OCI-M2 (cell line): ENCODE data around the gene TUBD1.
"Not testable (repeated sequence)": the region's sequence is repeated elsewhere in the genome, so short reads cannot be mapped to it uniquely, and the experiment has no call there.

Experiments used
- DNase-seq: peaks from one replicate; lab custom pipeline; 2025; ENCODE audit not compliant: unreplicated experiment; lab: John Stamatoyannopoulos, UW

TUBD1 gene

DNA sequence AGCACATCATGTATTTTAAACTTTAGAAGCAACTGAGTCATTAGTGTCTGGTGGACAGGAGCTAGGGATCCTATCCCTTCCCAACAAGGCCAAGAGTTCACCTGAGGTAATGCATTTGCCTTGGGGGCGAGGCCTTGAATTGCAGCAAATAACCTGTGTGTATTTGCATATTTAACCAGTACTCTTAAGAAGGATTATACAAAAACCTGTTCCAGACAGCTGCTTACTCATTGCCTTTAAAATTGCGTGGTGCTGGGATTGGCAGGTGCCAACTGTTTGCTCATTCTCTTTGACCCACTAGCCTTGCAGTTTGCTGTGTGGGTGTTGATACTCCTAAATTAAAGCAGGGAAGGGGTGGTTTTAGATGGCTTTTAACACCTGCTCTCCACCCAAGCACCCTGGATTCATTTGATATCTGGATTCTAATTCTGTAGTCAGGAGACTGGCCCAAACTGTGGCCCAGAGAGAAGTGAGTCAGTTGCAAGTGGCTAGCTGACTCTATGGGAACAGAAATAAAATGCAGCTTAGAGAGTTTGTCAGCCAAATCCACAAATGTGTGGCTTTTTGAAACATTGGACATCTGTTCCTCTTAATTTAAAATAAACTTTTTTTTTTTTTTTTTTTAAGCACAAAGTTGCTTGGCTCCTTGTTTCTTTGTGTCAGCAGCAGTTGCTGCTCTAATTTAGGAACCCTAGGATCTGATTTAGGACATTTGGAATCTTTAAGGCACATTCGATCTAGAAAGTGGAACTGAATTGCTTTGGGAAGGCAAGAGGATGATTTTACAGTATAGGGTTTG is 46.9 kb downstream of the TUBD1 start:
- no peak for DNase-seq

DNA sequence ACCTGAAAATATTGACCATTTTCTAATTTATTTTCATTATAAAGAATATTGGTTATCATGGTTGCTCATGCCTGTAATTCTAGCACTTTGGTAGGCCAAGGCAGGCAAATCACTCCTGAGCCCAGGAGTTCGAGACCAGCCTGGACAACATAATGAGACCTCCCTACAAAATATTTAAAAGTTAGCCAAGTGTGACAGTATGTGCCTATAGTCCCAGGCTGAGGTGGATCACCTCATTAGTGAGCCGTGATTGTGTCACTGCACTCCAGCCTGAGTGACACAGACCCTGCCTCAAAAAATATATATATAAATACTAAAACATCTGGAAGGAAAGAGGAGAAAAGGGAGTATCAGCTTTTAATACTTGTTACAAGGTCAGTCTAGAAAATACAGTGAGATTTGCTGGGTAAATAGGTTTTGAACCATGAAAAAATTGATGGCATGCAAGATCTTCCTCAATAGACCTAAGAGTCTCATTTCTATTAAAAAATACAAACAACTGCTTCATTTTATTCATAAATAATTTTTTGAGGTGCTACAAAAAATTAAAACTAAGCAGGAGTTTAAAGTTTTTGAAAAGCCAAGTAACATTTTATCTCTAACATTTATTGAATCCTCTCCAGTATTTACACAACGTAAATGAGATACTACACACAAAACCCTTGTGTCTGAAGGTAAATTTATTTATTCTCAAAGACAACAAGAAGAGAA is 47.7 kb downstream of the TUBD1 start:
- DNase-seq = no peak

DNA sequence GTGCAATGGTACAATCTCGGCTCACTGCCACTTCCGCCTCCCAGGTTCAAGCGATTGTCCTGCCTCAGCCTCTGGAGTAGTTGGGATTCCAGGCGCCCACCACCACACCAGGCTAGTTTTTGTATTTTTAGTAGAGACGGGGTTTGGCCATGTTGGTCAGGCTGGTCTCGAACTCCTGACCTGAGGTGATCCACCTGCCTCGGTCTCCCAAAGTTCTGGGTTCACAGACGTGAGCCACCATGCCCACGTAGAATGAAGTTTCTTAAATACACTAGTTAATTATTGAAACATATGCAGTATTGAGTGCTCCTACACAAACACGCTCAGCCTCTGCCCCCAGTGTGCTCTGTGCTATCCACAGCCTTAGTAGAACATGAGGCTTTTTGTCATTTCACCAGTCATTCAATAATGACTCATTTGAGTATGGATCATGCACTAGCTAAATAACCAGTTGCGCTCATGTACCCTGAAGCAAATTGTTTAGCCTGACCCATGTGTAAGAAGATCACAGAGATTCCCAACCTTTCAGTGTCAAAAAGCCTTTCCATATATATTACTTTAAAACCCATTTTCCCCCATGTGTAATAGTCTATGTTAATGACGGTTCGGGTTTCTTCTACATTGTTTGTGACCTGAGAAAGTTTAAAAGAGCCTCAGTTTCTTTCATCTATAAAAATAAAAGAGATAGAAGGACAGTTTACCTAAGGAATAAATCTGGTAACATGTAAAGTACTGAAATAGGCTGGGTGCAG is 49.7 kb downstream of the TUBD1 start:
- DNase-seq = no peak

DNA sequence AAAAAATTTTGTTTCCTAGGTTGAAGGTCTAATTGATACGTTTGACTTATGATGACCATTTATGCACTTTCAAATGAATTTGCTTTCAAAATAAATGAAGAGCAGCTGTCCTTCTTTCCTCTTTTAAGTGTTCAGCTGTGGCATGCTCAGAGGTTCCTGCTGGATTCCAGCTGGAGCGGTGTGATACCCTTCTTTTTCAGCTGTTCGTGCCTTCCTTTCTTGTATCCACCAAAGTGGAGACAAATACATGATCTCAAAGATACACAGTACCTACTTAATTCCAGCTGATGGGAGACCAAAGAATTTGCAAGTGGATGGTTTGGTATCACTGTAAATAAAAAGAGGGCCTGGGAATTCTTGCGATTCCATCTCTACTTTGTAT is 50.9 kb downstream of the TUBD1 start:
- not testable (repeated sequence) for DNase-seq

DNA sequence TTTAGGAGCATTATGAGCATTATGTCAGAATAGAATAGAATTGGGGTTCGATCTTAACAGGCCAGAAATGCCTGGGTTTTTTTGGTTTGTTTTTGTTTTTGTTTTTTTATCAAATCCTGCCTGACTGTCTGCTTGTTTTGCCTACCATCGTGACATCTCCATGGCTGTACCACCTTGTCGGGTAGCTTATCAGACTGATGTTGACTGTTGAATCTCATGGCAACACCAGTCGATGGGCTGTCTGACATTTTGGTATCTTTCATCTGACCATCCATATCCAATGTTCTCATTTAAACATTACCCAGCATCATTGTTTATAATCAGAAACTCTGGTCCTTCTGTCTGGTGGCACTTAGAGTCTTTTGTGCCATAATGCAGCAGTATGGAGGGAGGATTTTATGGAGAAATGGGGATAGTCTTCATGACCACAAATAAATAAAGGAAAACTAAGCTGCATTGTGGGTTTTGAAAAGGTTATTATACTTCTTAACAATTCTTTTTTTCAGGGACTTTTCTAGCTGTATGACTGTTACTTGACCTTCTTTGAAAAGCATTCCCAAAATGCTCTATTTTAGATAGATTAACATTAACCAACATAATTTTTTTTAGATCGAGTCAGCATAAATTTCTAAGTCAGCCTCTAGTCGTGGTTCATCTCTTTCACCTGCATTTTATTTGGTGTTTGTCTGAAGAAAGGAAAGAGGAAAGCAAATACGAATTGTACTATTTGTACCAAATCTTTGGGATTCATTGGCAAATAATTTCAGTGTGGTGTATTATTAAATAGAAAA is 51.5 kb downstream of the TUBD1 start:
- DNase-seq = not testable (repeated sequence)

DNA sequence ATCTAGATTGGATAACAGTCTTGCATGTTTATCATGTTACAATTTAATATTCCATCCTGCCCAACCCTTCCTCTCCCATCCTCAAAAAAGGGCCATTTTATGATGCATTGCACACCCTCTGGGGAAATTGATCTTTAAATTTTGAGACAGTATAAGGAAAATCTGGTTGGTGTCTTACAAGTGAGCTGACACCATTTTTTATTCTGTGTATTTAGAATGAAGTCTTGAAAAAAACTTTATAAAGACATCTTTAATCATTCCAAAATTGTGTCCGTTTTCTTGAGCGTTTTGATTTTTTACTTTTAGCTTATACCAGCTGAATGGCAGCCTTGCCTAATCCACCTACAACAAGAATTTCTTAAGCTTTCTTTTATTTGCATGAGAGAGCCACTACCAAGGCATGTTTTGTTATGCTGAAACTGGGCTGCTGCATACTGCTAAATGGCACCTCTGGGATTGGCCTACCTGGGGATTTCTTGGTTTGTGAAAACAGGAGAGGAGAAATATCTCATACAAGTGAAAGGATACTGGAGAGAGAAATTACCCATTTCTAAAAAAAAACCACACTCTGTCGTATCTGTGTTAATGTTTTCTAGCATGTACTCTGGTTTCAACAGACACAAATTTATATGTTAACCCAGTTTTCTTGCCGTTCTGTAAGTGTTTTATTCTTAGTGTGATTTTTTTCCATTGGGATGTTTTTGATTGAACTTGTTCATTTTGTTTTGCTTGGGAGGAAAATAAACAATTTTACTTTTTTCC is 52.2 kb downstream of the TUBD1 start:
- DNase-seq = no peak

DNA sequence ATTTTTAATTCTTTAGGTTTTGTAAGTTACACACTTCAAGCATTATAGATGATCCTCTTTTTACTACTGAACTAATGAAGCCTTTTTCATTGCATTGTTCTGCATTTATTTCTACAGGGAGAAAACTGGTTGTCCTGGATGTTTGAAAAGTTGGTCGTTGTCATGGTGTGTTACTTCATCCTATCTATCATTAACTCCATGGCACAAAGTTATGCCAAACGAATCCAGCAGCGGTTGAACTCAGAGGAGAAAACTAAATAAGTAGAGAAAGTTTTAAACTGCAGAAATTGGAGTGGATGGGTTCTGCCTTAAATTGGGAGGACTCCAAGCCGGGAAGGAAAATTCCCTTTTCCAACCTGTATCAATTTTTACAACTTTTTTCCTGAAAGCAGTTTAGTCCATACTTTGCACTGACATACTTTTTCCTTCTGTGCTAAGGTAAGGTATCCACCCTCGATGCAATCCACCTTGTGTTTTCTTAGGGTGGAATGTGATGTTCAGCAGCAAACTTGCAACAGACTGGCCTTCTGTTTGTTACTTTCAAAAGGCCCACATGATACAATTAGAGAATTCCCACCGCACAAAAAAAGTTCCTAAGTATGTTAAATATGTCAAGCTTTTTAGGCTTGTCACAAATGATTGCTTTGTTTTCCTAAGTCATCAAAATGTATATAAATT is 53.0 kb downstream of the TUBD1 start:
- DNase-seq = no peak

DNA sequence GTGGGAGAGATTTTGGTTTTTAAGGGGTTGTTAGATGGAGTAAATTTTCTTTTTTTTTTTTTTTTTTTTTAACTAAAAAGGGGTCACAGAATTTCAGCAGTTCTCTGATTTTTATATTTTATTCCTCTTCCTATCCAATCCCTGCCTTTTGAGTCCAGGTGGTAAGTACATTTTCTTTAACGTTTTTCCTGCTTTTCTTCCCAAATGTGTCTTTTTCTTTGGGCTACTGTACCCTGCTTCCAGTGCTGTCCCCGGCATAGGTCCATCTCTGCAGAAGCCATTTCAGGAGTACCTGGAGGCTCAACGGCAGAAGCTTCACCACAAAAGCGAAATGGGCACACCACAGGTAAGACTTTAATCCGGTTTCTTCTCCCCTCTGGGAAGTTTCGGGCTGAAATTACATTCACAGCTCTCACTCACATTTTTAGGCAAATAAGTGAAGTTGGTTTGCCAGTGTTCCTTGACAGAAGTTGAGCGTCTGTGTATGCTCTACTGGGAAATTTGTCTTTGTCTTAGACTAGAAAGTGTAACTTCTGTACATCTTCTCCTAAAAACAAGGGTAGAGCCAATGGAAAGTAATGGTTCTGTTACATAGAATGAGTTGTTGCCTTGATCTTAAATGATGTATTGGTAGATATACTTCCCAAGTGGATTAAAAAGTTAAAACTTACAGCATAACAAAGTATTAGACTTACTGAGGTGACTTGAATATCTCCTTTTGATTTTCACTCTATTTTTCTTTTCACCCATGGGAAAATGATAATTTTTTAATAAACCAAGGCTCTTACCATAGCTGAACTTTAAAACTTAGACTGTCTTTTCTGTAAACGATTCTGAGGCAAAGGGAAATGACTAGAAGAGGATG is 54.5 kb downstream of the TUBD1 start:
- no peak for DNase-seq

DNA sequence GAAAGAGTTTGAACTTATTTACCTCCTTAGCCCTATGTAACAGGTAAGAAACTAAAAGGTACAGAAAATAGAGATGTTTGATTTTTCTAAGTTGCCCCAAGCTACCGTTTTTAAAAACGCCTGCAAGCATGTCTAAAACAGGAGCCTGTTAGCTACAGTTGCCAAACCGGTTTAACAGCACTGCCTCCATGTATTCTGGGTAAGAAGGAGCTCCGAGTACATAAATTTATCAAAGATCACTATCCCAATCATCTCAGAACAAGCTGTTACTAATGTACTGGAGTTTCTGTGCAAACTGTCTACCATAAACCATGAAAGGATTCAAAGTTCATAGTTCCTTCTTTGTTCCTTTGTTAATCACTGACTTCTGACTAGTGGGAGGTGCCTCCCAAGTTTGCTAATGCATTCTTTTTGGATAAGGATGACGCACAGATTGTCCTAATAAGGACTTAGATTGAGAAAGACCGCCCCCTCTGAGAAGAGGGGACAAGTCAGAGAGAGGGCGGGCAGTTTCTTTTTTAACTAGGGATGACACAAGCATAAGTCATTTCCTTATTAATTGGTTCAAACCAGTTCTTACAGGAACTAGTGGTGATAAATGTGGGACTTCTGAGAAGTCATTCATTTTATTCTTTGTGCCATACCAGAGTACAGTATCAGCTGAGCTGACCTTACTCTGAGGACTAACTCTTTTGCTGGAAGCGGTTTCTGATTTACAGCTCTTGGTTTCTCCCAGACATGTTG is 55.3 kb downstream of the TUBD1 start:
- peak; percentile 77 for DNase-seq

DNA sequence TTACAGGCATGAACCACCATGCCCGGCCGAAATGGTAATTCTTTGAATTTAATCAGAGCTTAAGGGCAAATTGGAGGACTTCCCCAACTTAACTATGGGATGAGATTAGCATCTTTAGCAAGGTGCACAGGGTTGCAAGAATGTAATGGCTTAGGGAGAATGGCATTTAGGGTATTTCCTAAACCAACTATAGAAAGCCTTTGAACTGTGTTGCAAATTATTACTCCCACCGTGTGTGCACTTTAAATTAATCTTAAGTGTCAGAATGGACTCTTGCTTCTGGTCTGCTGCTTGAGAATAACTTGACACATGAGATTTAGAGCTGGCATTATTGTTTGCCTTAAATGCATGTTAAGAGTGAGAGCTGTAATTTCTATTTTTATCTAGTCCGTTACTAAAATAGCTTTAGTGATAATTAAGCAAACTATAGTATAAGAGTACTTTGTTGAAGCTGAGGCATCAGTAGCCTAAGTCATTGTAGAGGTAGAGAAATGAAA is 59.8 kb downstream of the TUBD1 start:
- DNase-seq = no peak

DNA sequence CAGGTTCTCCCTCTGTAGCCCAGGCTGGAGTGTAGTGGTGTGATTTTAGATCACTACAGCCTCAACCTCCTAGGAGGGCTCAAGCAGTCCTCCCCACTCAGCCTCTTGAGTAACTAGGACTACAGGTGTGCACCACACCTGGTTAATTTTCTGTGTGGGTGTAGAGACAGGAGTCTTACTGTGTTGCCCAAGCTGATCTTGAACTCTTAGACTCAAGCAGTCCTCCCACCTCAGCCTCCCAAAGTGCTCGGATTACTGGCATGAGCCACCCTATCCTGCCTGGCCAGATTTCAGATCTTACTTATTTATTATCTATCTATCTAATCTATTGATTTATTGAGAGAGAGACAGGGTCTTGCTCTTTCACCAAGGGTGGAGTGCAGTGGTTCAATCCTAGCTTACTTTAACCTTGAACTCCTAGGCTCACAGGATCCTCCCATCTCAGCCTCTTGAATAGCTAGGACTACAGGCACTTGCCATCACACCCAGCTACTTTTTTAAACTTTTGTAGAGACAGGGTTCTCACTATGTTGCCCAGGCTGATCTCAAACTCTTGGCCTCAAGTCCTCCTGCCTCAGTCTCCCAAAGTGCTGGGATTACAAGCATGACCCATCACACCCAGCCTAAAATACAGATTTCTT is 61.8 kb downstream of the TUBD1 start:
- DNase-seq = no peak

DNA sequence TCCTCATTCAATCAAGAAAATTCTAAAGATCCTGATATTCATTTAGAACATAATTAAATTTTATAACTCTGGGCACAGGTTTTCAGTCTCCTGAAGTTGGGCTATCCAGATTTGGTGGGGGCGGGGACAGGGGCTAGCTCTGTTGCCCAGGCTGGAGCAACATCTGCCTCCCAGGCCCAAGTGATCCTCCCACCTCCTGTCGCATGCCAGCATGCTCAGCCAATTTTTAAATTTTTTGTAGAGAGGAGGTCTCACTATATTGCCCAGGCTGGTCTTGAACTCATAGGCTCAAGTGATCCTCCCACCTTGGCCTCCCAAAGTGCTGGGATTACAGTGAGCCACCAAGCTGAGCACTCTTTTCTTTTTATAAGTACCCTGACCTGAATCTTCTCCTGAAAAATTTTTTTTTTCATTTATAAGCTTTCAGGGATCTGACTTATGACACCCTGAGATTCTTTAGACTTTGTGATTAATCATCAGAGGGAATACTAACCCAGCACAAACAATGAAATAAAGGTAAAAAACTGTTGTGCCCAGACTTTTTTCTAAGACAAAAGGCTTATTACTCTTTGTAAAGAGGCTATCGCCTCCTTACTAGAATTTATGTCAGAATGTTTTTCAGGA is 62.6 kb downstream of the TUBD1 start:
- DNase-seq = no peak

DNA sequence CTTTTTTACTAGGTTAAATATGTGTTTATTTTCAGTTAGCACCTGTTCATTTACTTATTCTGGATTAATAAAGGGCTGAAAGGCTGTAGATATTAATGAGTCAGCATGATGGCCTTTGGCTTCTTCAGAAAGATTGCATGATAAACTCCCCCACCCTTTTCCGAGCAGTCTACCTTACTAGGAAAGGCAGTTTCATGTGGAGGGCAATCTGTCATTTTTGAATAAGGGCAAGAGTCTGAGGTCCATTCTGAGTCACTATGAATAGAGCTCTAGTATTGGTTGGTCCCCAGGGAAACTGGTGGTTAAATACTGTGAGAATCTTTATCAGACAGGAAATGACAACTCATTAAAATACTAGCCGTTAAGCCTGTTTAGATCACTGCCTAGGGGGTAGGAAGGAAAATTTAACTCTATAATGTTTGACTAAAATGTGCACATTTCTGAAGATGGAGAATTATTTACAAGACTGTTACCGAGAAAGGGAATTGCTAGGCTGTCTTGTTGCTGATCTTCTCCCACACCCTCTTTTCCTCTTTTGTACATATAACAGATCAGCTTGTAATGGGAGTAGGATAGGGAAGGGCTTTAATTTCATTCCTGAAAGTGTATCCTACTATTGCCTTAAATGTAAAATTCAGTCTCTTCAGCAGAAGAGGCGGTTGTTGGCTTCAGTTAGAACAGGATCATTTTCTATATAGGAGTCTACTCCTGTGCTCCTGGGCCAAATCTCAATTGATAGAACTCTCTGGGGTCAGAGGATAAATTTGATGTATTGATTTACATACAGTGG is 63.3 kb downstream of the TUBD1 start:
- no peak for DNase-seq

DNA sequence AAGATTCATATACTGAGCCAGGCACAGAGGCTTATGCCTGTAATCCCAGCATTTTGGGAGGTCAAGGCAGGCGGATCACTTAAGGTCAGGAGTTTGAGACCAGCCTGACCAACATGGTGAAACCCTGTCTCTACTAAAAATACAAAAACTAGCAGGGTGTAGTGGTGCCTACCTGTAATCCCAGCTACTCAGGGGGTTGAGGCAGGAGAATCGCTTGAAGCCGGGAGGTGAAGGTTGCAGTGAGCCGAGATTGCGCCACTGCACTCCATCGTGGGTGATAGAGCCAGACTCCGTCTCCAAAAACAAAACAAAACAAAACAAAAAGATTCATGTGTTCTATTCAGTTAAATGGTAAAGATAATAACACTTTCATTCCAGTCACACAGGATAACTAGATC is 63.9 kb downstream of the TUBD1 start:
- DNase-seq = not testable (repeated sequence)

DNA sequence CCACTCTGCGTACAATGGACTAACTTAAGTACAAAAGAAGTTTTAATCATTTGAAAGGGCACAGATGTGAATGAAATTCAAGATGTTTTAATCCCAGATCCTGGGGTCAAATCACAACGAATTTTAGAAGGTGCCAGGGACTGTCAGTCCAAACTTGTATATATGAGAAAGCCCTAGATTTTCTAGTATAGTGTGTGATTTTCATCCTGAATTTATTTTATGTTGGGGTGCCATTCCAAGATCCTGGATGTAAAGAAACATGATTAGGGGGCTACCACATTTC is 64.3 kb downstream of the TUBD1 start:
- DNase-seq = no peak

DNA sequence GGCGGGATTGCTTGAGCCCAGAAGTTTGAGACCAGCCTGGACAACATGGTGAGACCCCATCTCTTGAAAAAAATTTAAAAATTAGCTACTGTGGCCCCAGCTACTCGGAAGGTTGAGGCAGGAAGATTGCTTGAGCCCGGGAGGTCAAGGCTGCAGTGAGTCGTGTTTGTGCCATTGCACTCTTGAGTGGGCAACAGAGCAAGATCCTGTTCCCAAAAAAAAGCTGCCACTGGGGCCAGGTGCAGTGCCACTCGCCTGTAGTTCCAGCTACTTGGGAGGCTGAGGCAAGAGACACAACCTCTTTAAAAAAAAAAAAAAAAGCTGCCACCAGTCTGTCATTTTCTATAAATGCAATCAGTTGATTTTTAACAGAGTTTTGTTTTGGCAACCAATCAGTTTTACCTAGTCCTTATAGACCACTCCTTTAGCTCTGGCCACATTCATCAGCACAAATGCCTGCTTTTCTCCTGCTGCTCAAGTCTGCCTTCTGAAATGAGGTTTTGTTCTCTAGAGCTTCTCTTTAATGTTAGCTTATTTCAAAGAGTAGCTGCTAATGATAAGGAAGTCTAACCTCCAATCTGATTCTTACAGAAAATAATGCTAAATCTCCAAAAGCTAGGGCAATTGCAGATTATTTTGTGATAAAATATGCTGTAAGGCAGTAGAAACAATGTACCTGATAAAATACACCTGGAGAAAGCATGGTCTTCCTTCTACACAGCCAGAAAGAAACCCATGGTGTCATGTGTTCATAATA is 64.8 kb downstream of the TUBD1 start:
- no peak for DNase-seq
